ENCODE data around the gene NAV2.

DNA sequence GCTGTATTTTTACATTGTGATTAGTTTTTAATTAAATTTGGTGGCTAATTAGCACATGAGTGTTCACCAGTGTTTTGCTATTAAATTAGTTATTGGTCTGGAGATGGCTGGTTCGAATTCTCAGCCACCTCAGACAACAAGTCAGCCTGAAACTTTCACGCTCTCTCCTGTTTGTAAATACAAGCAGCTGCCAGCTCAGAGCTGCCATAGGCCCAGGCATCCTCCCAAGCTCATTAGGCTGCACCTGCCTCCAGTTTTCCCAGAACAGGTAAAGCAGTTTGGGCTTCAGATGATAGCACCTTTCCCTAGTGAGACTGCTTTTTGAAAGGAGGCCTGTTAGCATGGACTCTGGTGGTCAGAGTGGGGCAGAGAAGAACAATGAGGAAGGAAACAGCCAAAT, 156.8 kb downstream of the NAV2 start:
- TF ChIP-seq POLR2A (IDR thresholded peaks at IDR 0.05; ENCODE audit: low read length) (no peak), GATA1 (IDR thresholded peaks at IDR 0.05; ENCODE audit: low read depth, low read length) (no peak)

Measured in erythroblast (primary cell).